Esophagus squamous epithelium (tissue), 4 donors: ENCODE measurements around the gene CNKSR3.

Experiments used
- CTCF ChIP-seq, 6 experiments: fragments of 450-650 bp in 4 of 6; fragments of 200-600 bp in 2 of 6; sonication (generic) in 2 of 6; IDR thresholded peaks; one replicate each; pipeline ENCODE4 v1.5.1; 2016 to 2019; ENCODE audit warnings: antibody characterized with exemption in 6 of 6, mild to moderate bottlenecking in 4 of 6, moderate library complexity in 4 of 6
- POLR2A ChIP-seq, 4 donors: fragments of 450-650 bp; IDR thresholded peaks; one replicate each; pipeline ENCODE4 v1.6.1; 2017; ENCODE audit warnings: antibody characterized with exemption in 4 of 4, mild to moderate bottlenecking in 4 of 4, moderate library complexity in 3 of 4

GRCh38 chr6:154367336-154367735 is 143.1 kb downstream of the CNKSR3 start:
- TF ChIP-seq CTCF (IDR thresholded peaks at IDR 0.05) = no peak
- no peak for TF ChIP-seq POLR2A (IDR thresholded peaks at IDR 0.05)
